GM12872 (cell line): ENCODE results near the gene CDH13.

Experiments
- TF ChIP-seq, protein P1 (sequence below): IDR thresholded peaks from 3 replicates; pipeline ENCODE4 v1.5.1; 2011; ENCODE audit warnings: low read depth, mild to moderate bottlenecking, low read length, moderate library complexity; ENCODE audit not compliant: insufficient read depth

The CDH13 gene

DNA sequence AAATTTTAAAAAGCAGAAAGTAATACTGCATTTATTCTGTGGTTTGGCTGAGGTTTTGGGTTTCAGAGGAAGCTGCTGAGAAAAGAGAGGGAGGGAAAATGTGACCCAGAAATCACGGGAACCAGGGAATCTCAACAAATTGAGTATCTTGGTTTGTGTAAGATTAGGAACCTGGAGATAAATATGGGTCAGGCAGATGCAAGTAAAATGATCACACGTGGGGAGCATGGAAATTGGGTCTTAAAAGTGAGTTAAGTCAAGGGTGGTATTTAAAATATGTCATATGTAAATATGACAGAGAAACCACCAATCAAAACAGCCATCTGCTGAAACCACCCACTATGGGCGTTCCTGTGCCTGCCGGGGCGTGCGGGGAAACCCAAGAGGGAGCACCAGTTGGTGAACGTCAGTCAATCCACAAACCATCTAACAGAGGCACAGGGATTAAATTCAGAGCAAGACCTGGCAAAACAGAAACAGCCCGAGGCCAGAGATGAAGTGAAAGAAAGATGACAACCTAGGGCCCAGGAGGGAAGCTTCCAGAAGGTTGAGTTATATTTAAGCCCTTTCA lies 33.4 kb downstream of the CDH13 start:
- TF ChIP-seq, protein P1, sequence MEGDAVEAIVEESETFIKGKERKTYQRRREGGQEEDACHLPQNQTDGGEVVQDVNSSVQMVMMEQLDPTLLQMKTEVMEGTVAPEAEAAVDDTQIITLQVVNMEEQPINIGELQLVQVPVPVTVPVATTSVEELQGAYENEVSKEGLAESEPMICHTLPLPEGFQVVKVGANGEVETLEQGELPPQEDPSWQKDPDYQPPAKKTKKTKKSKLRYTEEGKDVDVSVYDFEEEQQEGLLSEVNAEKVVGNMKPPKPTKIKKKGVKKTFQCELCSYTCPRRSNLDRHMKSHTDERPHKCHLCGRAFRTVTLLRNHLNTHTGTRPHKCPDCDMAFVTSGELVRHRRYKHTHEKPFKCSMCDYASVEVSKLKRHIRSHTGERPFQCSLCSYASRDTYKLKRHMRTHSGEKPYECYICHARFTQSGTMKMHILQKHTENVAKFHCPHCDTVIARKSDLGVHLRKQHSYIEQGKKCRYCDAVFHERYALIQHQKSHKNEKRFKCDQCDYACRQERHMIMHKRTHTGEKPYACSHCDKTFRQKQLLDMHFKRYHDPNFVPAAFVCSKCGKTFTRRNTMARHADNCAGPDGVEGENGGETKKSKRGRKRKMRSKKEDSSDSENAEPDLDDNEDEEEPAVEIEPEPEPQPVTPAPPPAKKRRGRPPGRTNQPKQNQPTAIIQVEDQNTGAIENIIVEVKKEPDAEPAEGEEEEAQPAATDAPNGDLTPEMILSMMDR = no peak

DNA sequence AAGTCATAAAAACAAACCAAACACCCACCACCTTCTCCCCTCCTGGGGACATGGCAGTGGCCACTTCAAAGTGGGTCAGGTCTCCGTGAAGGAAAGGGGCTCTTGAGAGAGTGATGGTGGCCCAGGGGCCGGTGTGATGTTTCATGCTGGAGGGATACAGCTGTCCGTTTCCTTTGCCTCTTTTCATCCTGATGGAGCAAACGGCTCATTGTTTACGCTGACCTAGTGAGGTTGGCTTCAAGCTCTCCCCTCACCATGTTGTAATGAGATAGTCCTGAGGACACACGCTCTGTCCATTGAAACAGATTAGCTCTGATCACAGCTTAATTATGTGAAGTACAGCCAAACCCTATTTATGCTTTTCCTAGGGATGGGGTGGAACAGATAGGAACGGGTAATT lies 34.2 kb downstream of the CDH13 start:
- TF ChIP-seq, protein P1 = no peak

DNA sequence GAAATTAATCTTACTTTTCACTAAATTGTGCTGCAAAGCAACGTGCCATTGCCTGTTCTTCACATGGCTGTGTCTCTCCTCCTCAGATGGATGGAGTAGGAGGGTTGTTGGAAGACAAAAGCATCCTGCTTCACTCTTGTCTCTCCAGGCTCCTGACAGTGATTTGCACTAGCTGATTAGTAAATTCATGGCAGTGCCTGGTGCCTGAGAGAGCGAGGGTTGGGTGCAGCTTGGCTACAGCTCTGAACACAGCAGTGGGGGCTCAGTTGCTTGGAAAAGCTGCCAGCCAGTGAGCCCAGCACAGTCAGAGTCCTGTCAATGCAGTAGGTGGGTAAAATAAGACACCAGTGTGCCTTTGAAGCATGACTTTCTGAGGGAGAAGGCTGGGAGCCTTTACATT lies 37.4 kb downstream of the CDH13 start:
- TF ChIP-seq, protein P1 = no peak

DNA sequence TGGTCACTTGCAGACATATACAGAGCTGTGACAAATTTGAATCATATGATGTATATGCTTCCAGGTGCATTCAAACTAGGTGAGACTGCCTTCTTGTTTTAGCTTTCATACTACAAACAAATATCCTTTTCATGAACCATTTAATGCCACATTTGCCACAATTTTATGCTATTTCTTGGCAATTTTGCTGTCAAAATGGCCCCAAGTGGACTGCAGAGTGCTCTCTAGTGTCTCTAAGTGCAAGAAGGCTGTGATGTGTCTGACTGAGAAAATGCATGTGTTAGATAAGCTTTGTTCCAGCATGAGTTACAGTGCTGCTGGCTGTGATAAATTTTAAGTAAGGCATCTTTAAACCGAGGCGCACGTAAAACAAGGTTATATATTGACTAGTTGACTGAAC lies 38.3 kb downstream of the CDH13 start:
- TF ChIP-seq, protein P1 = no peak

DNA sequence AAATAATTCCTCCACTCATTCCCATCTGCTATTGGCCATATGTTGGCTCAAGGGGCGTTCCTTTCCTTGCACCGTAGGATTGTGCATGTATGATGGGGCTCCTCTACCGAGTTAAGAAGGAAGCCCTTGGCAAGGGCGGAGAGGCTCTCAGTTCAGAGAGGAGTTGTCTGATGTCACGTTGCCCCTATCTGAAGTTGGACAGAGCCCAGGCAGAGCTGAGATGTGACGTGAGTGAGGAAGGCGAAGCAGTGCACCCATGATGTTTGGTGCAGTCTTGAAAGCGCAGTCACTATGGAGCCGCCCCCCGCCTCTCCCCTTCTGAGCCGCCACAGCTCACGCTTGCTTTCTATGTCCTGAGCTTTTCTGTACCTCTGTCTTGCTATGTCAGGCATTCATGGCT lies 40.7 kb downstream of the CDH13 start:
- TF ChIP-seq, protein P1 = no peak

DNA sequence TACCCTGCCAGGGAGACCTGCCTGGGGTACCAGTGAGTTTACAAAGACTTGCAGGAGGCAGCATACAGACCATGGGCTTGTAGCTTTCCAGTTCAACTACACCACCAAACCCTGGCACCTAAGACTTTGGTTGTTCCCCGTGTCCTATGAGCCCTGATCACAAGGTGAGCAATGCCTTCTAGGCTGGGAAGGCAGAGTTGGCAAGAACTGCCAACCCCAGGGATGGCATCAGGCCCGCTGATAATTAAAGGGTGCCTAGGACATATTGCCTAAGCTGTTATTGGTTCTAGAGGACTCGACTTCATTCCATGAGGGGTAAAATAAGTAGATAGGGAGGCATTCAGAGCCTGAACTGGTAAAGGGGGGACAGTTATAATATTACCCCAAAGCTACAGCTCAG lies 41.3 kb downstream of the CDH13 start:
- TF ChIP-seq, protein P1 = no peak

DNA sequence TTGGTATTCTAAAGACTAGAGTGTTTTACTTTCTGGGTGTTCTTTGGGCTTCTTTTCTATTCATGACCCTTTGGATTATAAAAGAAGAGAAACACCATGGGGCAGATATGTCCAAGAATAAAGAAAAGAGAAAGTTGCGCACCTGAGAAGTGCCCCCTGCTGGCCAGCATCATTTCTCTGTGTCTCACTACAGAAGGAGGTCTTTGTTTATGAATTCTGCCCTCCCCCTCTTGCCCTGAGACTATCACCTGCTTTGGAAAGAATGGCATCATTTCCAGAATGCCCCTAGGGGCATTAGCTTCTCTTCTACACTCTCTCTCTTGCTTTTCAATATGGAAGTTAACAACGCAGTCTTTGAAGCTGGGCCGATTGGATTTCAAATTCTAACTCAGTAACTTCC lies 45.0 kb downstream of the CDH13 start:
- TF ChIP-seq, protein P1 = peak; percentile 61
